Testis (tissue), 3 donors: ENCODE measurements around the gene GFY. TPM values are rescaled to one million over a fixed set of nuclear protein-coding genes. Genes with fewer than 3 reads are reported as not detected.

Experiments used
- DNase-seq: peaks from one replicate; pipeline ENCODE4 v3.0.0-alpha.2; 2019
- H3K27ac ChIP-seq, 2 donors: fragments of 200-600 bp; sonication (generic); one replicate each; pipeline ENCODE4 v1.5.1; 2019
- H3K27me3 ChIP-seq: fragments of 200-600 bp; sonication (generic); one replicate; pipeline ENCODE4 v1.5.1; 2019
- H3K36me3 ChIP-seq: fragments of 200-600 bp; sonication (generic); one replicate; pipeline ENCODE4 v1.5.1; 2017; ENCODE audit warnings: low read depth; ENCODE audit errors: missing control alignments
- H3K4me1 ChIP-seq: fragments of 200-600 bp; sonication (generic); one replicate; pipeline ENCODE4 v1.5.1; 2019
- H3K4me3 ChIP-seq, 2 donors: fragments of 200-600 bp; sonication (generic); one replicate each; pipeline ENCODE4 v1.5.1; 2017 to 2019
- H3K9me3 ChIP-seq: fragments of 200-600 bp; sonication (generic); one replicate; pipeline ENCODE4 v1.5.1; 2017
- POLR2A ChIP-seq: fragments of 450-650 bp; IDR thresholded peaks from one replicate; pipeline ENCODE4 v1.6.1; 2017; ENCODE audit warnings: antibody characterized with exemption, mild to moderate bottlenecking, moderate library complexity
- WGBS, 2 donors: methylation state at CpG; one replicate each; pipeline ENCODE4 v1.1.5; 2018; 5-methylcytosine and 5-hydroxymethylcytosine counted together
- intact Hi-C: fragments of 100-400 bp; cut with DNase I; formaldehyde crosslinking; loops from one replicate; pipeline ENCODE4 v1.15.1; 2023; ENCODE audit warnings: low total_unique reads
- polyA plus RNA-seq: library from polyadenylated mRNA; stranded (reverse); fragments of 350-450 nt; fragmentation: Illumina TruSeq; extraction: RNeasy Lipid Tissue Mini Kit (QIAGEN cat#74804); gene quantifications from one replicate; pipeline ENCODE4 v1.2.3, GENCODE V29; 2014; ENCODE audit warnings: low read depth, low replicate concordance; ENCODE audit not compliant: insufficient read depth
- total RNA-seq, 2 donors: library from RNA; depleted of rRNA; stranded (reverse); fragments of >200 nt; gene quantifications; one replicate each; pipeline ENCODE4 v1.2.3, GENCODE V29; 2016
- TF ChIP-seq, protein P1 (sequence below), 3 experiments: fragments of 450-650 bp in 2 of 3; fragments of 200-600 bp in 1 of 3; sonication (generic) in 1 of 3; IDR thresholded peaks; one replicate each; pipeline ENCODE4 v1.5.1; 2016 to 2019; ENCODE audit warnings: antibody characterized with exemption in 3 of 3, mild to moderate bottlenecking in 2 of 3, moderate library complexity in 1 of 3

GFY gene
- total and polyA plus RNA-seq, 3 donors from 2014 or later, result 0.24 to 0.80 (median 0.62) TPM

DNA sequence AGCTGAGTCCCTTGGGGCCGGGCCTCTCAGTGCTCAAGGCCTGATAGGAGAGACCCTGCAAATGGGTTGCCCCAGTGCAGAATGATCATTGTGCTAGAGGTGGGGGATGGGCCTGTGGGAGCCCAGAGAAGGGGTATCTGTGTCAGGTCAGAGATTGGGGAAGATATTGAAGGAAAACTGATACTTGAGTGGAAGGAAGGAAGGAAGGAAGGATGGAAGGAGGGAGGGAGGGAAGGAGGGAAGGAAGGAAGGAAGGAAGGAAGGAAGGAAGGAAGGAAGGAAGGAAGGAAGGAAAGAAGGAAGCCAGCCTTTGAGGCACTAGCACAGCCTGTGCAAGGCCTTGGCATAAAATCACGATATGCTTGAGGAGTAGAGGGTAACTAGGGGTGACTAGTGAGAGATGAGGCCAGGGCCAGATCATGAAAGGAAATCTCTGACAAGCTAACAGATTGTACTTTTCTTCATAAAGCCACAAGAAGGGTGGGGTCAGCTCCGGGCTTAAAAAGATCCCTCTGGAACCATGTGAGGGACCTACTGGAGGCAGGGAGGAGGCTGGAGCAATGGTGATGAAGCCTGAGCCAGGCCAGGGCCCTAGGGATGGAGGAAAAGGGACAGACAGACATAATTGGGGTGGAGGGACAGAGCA lies 13.4 kb upstream of the GFY start:
- intact Hi-C loops, result no loop called here
- WGBS, 2 donors, result 69 to 77% methylated on average over 2 to 3 of the region's 3 CpGs
- Histone ChIP-seq H3K4me3 (no peak overlapping the region), H3K27ac (no peak overlapping the region), H3K27me3 (no peaks in the 10 kb centered on the region), H3K4me1 (no peaks in the 10 kb centered on the region), H3K9me3 (no peaks in the 10 kb centered on the region), H3K36me3 (no peaks in the 10 kb centered on the region)
- DNase-seq, result no peak
- TF ChIP-seq, protein P1, sequence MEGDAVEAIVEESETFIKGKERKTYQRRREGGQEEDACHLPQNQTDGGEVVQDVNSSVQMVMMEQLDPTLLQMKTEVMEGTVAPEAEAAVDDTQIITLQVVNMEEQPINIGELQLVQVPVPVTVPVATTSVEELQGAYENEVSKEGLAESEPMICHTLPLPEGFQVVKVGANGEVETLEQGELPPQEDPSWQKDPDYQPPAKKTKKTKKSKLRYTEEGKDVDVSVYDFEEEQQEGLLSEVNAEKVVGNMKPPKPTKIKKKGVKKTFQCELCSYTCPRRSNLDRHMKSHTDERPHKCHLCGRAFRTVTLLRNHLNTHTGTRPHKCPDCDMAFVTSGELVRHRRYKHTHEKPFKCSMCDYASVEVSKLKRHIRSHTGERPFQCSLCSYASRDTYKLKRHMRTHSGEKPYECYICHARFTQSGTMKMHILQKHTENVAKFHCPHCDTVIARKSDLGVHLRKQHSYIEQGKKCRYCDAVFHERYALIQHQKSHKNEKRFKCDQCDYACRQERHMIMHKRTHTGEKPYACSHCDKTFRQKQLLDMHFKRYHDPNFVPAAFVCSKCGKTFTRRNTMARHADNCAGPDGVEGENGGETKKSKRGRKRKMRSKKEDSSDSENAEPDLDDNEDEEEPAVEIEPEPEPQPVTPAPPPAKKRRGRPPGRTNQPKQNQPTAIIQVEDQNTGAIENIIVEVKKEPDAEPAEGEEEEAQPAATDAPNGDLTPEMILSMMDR (IDR thresholded peaks at IDR 0.05), result no peak
- no peak for TF ChIP-seq POLR2A

DNA sequence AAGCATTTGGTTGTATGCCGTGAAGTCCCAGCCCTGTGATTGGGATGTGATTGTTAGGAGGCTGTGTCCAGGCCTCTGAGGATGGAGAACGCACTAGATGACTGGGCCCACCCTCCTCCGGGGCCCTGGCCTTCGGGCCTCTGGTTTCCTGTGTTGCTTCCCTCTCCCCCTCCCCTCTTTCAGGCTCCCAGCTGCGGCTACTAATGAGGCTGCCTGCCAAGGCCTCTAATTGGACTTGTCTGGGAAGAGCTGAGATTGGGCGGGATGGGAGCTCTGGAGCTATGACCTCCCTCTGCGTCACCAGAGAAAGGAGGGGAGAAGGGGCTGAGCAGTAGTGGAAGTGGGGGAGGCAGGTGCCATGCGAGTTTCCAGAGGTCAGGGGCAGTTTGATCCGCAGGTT lies 11.8 kb upstream of the GFY start:
- Histone ChIP-seq H3K9me3 (no peaks in the 10 kb centered on the region), H3K36me3 (no peaks in the 10 kb centered on the region), H3K27ac (no peak overlapping the region), H3K27me3 (no peaks in the 10 kb centered on the region), H3K4me1 (no peaks in the 10 kb centered on the region), H3K4me3 (no peak overlapping the region)
- WGBS, 2 donors, result 65 to 70% methylated on average over 6 to 9 of the region's 9 CpGs
- DNase-seq, result no peak
- intact Hi-C loops, result no loop called here
- TF ChIP-seq, protein P1 (IDR thresholded peaks at IDR 0.05), result no peak
- no peak for TF ChIP-seq POLR2A

DNA sequence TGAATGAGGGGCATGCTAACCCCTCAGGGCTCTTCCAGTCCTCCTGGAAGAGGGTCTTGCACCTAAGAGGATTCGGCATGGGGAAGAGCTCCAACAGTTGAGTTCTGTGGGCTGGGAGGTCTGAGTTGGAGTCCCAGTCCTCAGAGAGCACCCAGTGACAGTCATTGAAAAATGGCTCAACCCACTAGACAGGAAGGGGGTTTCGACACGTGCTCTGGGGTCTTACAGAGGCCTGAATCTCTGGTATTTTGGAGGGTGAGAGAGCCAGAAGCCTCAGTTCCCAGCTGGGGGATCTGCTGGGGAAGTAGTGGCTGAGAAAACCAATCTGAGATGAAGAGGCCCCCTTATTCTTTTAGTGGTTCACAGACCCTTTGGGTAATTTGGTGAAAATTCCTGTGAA lies 10.9 kb upstream of the GFY start:
- Histone ChIP-seq H3K36me3 (no peaks in the 10 kb centered on the region), H3K4me1 (no peaks in the 10 kb centered on the region), H3K9me3 (no peaks in the 10 kb centered on the region), H3K27me3 (no peaks in the 10 kb centered on the region), H3K27ac (no peak overlapping the region), H3K4me3 (no peak overlapping the region)
- intact Hi-C loops, result no loop called here
- no peak for DNase-seq
- TF ChIP-seq, protein P1 (IDR thresholded peaks at IDR 0.05), result no peak
- TF ChIP-seq POLR2A, result no peak
- 92 to 100% methylated on average over 3 of the region's 3 CpGs for WGBS, 2 donors

DNA sequence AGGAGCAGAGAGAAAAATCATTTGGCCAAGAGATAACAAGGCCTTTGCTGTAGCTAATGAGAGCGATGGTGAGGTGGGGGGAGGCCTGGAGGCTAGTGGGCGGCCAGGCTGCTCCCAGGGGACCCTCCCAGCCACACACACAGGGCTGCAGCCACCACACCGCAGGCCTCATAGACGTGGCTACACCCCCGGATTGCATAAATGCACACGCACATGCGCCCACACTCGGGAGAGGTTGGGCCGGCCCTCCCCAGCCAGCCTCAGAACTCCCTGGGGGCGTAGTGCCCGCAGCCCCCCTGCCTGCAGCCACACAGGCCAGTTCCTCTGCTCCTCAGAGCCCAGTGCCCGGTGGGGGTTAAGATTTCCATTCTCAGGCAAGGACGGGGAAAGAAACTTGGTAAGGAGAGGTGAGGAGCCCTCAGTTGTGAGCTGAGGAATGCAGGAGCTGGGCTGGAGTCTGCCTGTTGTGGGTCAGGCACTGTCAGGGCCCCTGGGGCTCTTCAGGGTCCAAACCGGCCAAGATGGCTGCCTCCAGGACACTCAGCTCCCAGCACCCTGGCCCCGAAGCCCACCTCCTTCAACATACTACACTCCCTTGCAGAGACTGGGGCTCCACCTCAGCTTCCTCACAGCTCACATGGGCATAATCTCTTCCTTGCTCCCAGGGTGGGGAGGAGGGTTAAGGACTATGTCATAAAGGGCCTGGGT lies 9.9 kb upstream of the GFY start:
- no peak for TF ChIP-seq POLR2A
- TF ChIP-seq, protein P1 (IDR thresholded peaks at IDR 0.05), result no peak
- no peak for DNase-seq
- intact Hi-C loops, result no loop called here
- 57 to 82% methylated on average over 14 to 15 of the region's 15 CpGs for WGBS, 2 donors
- H3K4me1 ChIP-seq, result no peaks in the 10 kb centered on the region
- no peaks in the 10 kb centered on the region for H3K36me3 ChIP-seq
- no peak overlapping the region for H3K27ac ChIP-seq
- H3K4me3 ChIP-seq, result no peak overlapping the region
- H3K27me3 ChIP-seq, result no peaks in the 10 kb centered on the region
- H3K9me3 ChIP-seq, result no peaks in the 10 kb centered on the region
